RWPE2 (cell line): ENCODE data around the gene PHF14.
"Not testable (repeated sequence)": the region's sequence is repeated elsewhere in the genome, so short reads cannot be mapped to it uniquely, and the experiment has no call there.

Experiments used
- ATAC-seq: fragments of 200-7000 bp; cut with Tn5 transposase; 3 replicates; pipeline ENCODE4 v1.9.1; 2021; ENCODE audit warnings: low read depth
- DNase-seq: peaks from one replicate; pipeline ENCODE4 v3.0.0-alpha.2; 2020; ENCODE audit warnings: low spot score
- H3K27ac ChIP-seq: fragments of 450-650 bp; 2 replicates; pipeline ENCODE4 v1.5.1; 2017; ENCODE audit warnings: mild to moderate bottlenecking; ENCODE audit not compliant: poor library complexity, severe bottlenecking
- H3K27me3 ChIP-seq: fragments of 250-450 bp; sonication (Bioruptor Pico); 2 replicates; pipeline ENCODE4 v1.5.1; 2021; ENCODE audit warnings: mild to moderate bottlenecking, moderate library complexity; ENCODE audit not compliant: insufficient read depth, poor library complexity, severe bottlenecking
- H3K36me3 ChIP-seq: fragments of 250-450 bp; sonication (Bioruptor Pico); 2 replicates; pipeline ENCODE4 v1.5.1; 2020; ENCODE audit warnings: low read depth, mild to moderate bottlenecking, moderate library complexity
- H3K4me1 ChIP-seq: fragments of 250-450 bp; sonication (Bioruptor Pico); 2 replicates; pipeline ENCODE4 v1.5.1; 2021; ENCODE audit warnings: mild to moderate bottlenecking, moderate library complexity; ENCODE audit not compliant: insufficient read depth, poor library complexity, severe bottlenecking
- H3K4me3 ChIP-seq: fragments of 250-450 bp; sonication (Bioruptor Pico); 2 replicates; pipeline ENCODE4 v1.5.1; 2021; ENCODE audit warnings: mild to moderate bottlenecking, moderate library complexity; ENCODE audit not compliant: severe bottlenecking
- H3K9me3 ChIP-seq: fragments of 250-450 bp; sonication (Bioruptor Pico); 2 replicates; pipeline ENCODE4 v1.5.1; 2021; ENCODE audit warnings: mild to moderate bottlenecking, moderate library complexity; ENCODE audit not compliant: severe bottlenecking
- CTCF ChIP-seq: fragments of 450-650 bp; IDR thresholded peaks from one replicate; pipeline ENCODE4 v1.5.1; 2017; ENCODE audit warnings: mild to moderate bottlenecking, moderate library complexity; ENCODE audit not compliant: poor library complexity, severe bottlenecking

Gene PHF14, protein sequence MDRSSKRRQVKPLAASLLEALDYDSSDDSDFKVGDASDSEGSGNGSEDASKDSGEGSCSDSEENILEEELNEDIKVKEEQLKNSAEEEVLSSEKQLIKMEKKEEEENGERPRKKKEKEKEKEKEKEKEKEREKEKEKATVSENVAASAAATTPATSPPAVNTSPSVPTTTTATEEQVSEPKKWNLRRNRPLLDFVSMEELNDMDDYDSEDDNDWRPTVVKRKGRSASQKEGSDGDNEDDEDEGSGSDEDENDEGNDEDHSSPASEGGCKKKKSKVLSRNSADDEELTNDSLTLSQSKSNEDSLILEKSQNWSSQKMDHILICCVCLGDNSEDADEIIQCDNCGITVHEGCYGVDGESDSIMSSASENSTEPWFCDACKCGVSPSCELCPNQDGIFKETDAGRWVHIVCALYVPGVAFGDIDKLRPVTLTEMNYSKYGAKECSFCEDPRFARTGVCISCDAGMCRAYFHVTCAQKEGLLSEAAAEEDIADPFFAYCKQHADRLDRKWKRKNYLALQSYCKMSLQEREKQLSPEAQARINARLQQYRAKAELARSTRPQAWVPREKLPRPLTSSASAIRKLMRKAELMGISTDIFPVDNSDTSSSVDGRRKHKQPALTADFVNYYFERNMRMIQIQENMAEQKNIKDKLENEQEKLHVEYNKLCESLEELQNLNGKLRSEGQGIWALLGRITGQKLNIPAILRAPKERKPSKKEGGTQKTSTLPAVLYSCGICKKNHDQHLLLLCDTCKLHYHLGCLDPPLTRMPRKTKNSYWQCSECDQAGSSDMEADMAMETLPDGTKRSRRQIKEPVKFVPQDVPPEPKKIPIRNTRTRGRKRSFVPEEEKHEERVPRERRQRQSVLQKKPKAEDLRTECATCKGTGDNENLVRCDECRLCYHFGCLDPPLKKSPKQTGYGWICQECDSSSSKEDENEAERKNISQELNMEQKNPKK

DNA sequence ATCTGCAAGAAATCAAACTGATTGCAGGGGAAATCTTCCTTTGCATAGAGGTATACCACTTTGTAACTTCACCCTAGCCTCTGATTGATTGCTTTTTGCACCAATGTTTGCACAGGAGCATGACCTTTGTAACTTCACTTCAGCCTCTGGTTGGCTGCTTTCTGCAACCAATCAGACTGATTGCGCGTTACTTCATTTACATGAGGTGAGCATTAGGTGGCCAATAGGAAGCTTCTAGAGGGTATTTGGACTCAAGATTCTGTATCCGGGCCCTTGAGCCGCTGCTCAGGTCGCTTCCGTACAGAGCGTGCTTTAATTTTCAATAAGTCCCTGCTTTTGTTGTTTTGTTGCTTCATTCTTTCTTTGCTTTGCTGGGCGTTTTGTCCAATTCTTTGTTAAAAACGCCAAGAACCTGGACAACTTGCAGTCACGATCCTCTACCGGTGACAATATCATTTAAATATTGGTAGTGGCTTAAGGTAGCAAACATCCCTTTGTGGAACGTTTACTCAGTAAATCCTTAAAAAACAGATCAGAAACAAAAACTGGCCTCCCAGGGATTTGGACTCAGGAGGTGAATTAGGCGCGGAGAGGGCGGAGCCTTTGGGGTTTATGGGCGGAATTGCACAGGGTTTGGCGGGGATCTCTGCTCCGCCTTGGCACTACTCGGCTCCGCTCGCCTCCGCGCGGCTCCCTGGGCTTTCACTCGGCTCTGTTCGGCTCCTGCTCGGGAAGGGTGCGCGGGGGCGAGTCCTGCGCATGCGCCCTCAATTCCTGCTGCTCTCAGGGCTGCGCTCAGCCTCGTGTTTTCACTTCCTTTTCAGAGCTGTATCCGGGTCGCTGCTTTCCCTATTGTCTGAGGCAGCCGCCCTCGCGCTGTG lies at the start of gene PHF14:
Gene PHF14, plus strand, starts transcription at position 812 of the 881 bp plus-strand sequence. CDS start 452 bp downstream, outside the sequence.
- ATAC-seq (peak; percentile 97), DNase-seq (peak; percentile 96)
- H3K27ac ChIP-seq, result peak within 1 kb of the TSS; percentile 89
- peaks cover 15% of the 10 kb centered on the region for H3K4me1 ChIP-seq
- no peaks in the 10 kb centered on the region for H3K27me3 ChIP-seq
- peaks cover 35% of the 10 kb centered on the region for H3K36me3 ChIP-seq
- peak within 1 kb of the TSS; percentile 55 for H3K4me3 ChIP-seq
- no peaks in the 10 kb centered on the region for H3K9me3 ChIP-seq
- no peak for TF ChIP-seq CTCF

DNA sequence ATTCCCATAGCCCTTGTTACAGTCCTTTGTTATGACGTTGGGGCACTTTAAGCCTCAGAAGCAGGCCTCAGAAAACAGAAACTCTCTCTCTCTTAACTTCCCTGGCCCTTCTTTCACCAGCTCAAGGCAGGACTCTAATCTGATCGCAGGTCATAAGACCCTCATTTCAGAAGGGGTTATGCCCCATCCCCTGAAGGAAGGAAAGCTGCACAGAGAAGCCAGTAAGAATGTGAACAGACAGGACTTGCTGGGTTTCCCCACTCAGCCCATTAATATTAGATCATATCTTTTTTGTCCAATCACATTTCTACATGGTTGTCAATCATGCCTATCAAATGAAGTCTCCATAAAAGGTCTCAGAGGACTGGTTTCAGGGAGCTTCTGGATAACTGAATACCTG lies 49.3 kb upstream of the PHF14 start:
- H3K9me3 ChIP-seq, result no peaks in the 10 kb centered on the region

GRCh38 chr7:10928203-10928602 lies 45.5 kb upstream of the PHF14 start:
- not testable (repeated sequence) for H3K4me3 ChIP-seq, H3K4me1 ChIP-seq, H3K27me3 ChIP-seq, H3K9me3 ChIP-seq, DNase-seq, ATAC-seq, H3K27ac ChIP-seq
- peaks cover 12% of the 10 kb centered on the region for H3K36me3 ChIP-seq

More for the DNA sequence above, 49.3 kb upstream of the PHF14 start:
- H3K36me3 ChIP-seq, result no peaks in the 10 kb centered on the region
- H3K4me1 ChIP-seq, result no peaks in the 10 kb centered on the region
- ATAC-seq (no peak), DNase-seq (no peak)
- no peak overlapping the region for H3K4me3 ChIP-seq
- H3K27me3 ChIP-seq, result no peaks in the 10 kb centered on the region
- no peak overlapping the region for H3K27ac ChIP-seq
- no peak for TF ChIP-seq CTCF

- no peak; the same call in 2 of the 3 replicates for ATAC-seq
- no peak for DNase-seq
- no peak for TF ChIP-seq CTCF
- Histone ChIP-seq H3K27me3 (no peaks in the 10 kb centered on the region), H3K27ac (no peak overlapping the region), H3K9me3 (no peaks in the 10 kb centered on the region), H3K4me1 (no peaks in the 10 kb centered on the region), H3K36me3 (peaks cover 34% of the 10 kb centered on the region), H3K4me3 (no peak overlapping the region)
Observed at GRCh38 chr7:10930551-10930950, 43.1 kb upstream of the PHF14 start.
